ENCODE data around the gene DOK6. TPM values are rescaled to one million over a fixed set of nuclear protein-coding genes. Genes with fewer than 3 reads are reported as not detected.
"Not testable (repeated sequence)": the region's sequence is repeated elsewhere in the genome, so short reads cannot be mapped to it uniquely, and the experiment has no call there.

DOK6 gene
- total RNA-seq, 2 experiments from 2014 or later: not detected

DNA sequence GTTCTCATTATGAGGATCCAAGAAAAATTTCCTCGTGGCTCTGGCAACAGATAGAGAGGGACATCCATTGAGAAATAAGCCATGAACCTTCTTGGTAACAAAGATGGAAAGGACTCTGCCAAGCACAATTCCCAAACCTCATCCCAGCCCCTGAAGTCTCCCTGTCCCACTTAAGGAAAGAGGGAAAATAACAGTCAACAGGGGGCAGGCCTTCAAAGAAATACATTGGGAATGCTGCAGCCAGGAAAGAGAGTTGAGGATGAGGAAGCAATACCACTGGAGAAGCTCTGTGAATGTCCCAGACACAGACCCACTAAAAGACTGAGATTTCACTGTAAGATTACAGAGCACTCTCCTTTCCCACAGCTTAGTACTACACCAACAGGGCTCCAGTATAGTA lies 453.8 kb downstream of the DOK6 start:
- H3K27me3 ChIP-seq (ENCODE audit: control insufficient read depth in 1 of 2, insufficient read depth in 2 of 2, low read length in 2 of 2): no peaks in the 10 kb centered on the region
- TF ChIP-seq CTCF (IDR thresholded peaks at IDR 0.05): no peak
- no peaks in the 10 kb centered on the region for H3K36me3 ChIP-seq (ENCODE audit: insufficient read depth, low read length)
- Mint-ChIP-seq H3K9me3 (no peaks in the 10 kb centered on the region), H3K36me3 (ENCODE audit: low read depth) (peaks cover 51% of the 10 kb centered on the region), H3K27ac (no peak overlapping the region), H3K4me3 (no peak overlapping the region), H3K27me3 (no peaks in the 10 kb centered on the region), H3K4me1 (ENCODE audit: low read depth) (no peaks in the 10 kb centered on the region)
- no peaks in the 10 kb centered on the region for H3K9me3 ChIP-seq (ENCODE audit: control insufficient read depth in 1 of 2, insufficient read depth in 1 of 2, low read length in 2 of 2)
- no peak for ATAC-seq (ENCODE audit: poor library complexity)
- H3K4me1 ChIP-seq (ENCODE audit: insufficient read depth, low read length): no peaks in the 10 kb centered on the region
- intact Hi-C loops (cut with DNase I, micrococcal nuclease): no loop called here
- H3K4me3 ChIP-seq (ENCODE audit: low read length): no peak overlapping the region
- ChIA-PET POLR2A (interaction anchor here (1.6 kb wide), 1 partner anchor 10 kb away, joined by 3 read pairs; no protein-coding TSS in a partner anchor), CTCF (interaction anchor here (1.1 kb wide), 1 partner anchor 18 kb away, joined by 3 read pairs; no protein-coding TSS in a partner anchor)
- no peak for DNase-seq
- H3K27ac ChIP-seq (ENCODE audit: low read depth in 1 of 2, low read length in 2 of 2): no peak overlapping the region

DNA sequence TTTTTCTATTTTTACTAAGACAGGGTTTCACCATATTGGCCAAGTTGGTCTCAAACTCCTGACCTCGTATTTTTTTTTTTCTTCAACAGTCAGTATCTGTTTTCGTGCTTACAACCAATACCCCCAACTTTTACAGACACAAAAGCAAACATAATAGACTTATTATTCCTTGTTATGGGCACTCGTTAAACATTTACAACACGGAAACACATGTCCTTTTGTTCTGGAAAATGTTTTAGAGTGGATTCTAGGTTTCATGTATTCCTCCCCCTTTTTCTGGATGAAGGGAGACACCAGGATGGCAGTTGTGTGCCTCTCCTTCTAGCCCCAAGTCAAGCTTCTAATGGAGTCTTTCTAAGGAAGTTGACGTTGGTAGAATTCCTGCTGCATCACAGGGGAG lies 458.2 kb downstream of the DOK6 start:
- Mint-ChIP-seq H3K9me3 (no peaks in the 10 kb centered on the region), H3K27ac (no peak overlapping the region), H3K27me3 (no peaks in the 10 kb centered on the region), H3K4me1 (ENCODE audit: low read depth) (peaks cover 4% of the 10 kb centered on the region), H3K4me3 (no peak overlapping the region), H3K36me3 (ENCODE audit: low read depth) (peaks cover 74% of the 10 kb centered on the region)
- Histone ChIP-seq H3K27ac (ENCODE audit: low read depth in 1 of 2, low read length in 2 of 2) (no peak overlapping the region), H3K4me3 (ENCODE audit: low read length) (no peak overlapping the region), H3K4me1 (ENCODE audit: insufficient read depth, low read length) (no peaks in the 10 kb centered on the region), H3K27me3 (ENCODE audit: control insufficient read depth in 1 of 2, insufficient read depth in 2 of 2, low read length in 2 of 2) (no peaks in the 10 kb centered on the region), H3K9me3 (ENCODE audit: control insufficient read depth in 1 of 2, insufficient read depth in 1 of 2, low read length in 2 of 2) (no peaks in the 10 kb centered on the region), H3K36me3 (ENCODE audit: insufficient read depth, low read length) (peaks cover 23% of the 10 kb centered on the region)
- ATAC-seq (ENCODE audit: poor library complexity) (no peak), DNase-seq (no peak)
- POLR2A ChIA-PET: no interaction called here
- CTCF ChIA-PET: no interaction called here
- no peak for TF ChIP-seq CTCF (IDR thresholded peaks at IDR 0.05)
- intact Hi-C loops (cut with DNase I, micrococcal nuclease): no loop called here

DNA sequence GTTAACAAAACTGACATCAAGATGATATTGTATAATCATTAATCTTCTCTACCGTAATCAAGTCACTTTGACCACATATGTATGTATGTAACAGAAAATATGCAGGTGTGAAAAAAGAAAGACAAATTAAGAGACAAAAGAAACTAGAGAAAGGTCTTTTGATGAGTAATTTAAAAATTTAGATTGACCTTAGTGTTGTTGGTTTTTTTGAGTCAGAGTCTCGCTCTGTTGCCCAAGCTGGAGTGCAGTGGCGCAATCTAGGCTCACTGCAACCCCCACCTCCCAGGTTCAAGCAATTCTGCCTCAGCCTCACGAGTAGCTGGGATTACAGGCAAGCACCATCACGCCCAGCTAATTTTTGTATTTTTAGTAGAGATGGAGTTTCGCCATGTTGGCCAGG lies 464.1 kb downstream of the DOK6 start:
- peaks cover 58% of the 10 kb centered on the region for H3K36me3 ChIP-seq (ENCODE audit: insufficient read depth, low read length)
- H3K27me3 Mint-ChIP-seq; DNase-seq; H3K4me3 Mint-ChIP-seq; H3K9me3 Mint-ChIP-seq; H3K27me3 ChIP-seq (ENCODE audit: control insufficient read depth in 1 of 2, insufficient read depth in 2 of 2, low read length in 2 of 2); H3K4me3 ChIP-seq (ENCODE audit: low read length); intact Hi-C loops (cut with DNase I, micrococcal nuclease); CTCF ChIA-PET; ATAC-seq (ENCODE audit: poor library complexity); H3K4me1 Mint-ChIP-seq (ENCODE audit: low read depth); H3K9me3 ChIP-seq (ENCODE audit: control insufficient read depth in 1 of 2, insufficient read depth in 1 of 2, low read length in 2 of 2); H3K27ac ChIP-seq (ENCODE audit: low read depth in 1 of 2, low read length in 2 of 2); H3K4me1 ChIP-seq (ENCODE audit: insufficient read depth, low read length); H3K27ac Mint-ChIP-seq: not testable (repeated sequence)
- POLR2A ChIA-PET: interaction anchor here (1.2 to 1.4 kb wide), 2 partner anchors 10 to 52 kb away, joined by 3 read pairs; no protein-coding TSS in a partner anchor
- H3K36me3 Mint-ChIP-seq (ENCODE audit: low read depth): peaks cover 85% of the 10 kb centered on the region

GRCh38 chr18:69865776-69866175 lies 465.1 kb downstream of the DOK6 start:
- H3K4me3 ChIP-seq (ENCODE audit: low read length): no peak overlapping the region
- peaks cover 88% of the 10 kb centered on the region for H3K36me3 Mint-ChIP-seq (ENCODE audit: low read depth)
- H3K4me1 ChIP-seq (ENCODE audit: insufficient read depth, low read length): no peaks in the 10 kb centered on the region
- peaks cover 4% of the 10 kb centered on the region for H3K4me1 Mint-ChIP-seq (ENCODE audit: low read depth)
- intact Hi-C loops (cut with DNase I, micrococcal nuclease): no loop called here
- no peaks in the 10 kb centered on the region for H3K9me3 ChIP-seq (ENCODE audit: control insufficient read depth in 1 of 2, insufficient read depth in 1 of 2, low read length in 2 of 2)
- POLR2A ChIA-PET: interaction anchor here (0.5 to 1.0 kb wide), 2 partner anchors 32 to 146 kb away, joined by 3 to 4 read pairs; no protein-coding TSS in a partner anchor
- H3K9me3 Mint-ChIP-seq: no peaks in the 10 kb centered on the region
- no peaks in the 10 kb centered on the region for H3K27me3 Mint-ChIP-seq
- CTCF ChIA-PET: interaction anchor here (1.2 kb wide), 1 partner anchor 16 kb away, joined by 3 read pairs; no protein-coding TSS in a partner anchor
- no peak for TF ChIP-seq CTCF (IDR thresholded peaks at IDR 0.05)
- no peak for ATAC-seq (ENCODE audit: poor library complexity)
- no peak overlapping the region for H3K4me3 Mint-ChIP-seq
- H3K27ac Mint-ChIP-seq: no peak overlapping the region
- no peaks in the 10 kb centered on the region for H3K27me3 ChIP-seq (ENCODE audit: control insufficient read depth in 1 of 2, insufficient read depth in 2 of 2, low read length in 2 of 2)
- DNase-seq: no peak
- H3K36me3 ChIP-seq (ENCODE audit: insufficient read depth, low read length): peaks cover 61% of the 10 kb centered on the region
- H3K27ac ChIP-seq (ENCODE audit: low read depth in 1 of 2, low read length in 2 of 2): no peak overlapping the region

All from CD4-positive, alpha-beta T cell (primary cell).